ENCODE data around the gene RADIL.

GRCh38 chr7:4806983-4807597 is 76.4 kb downstream of the RADIL start:
- TF ChIP-seq POLR2AphosphoS5 (IDR thresholded peaks at IDR 0.05) (no peak), CTCF (IDR thresholded peaks at IDR 0.05) (no peak), POLR2A (IDR thresholded peaks at IDR 0.05) (no peak), EP300 (IDR thresholded peaks at IDR 0.05; ENCODE audit: low read depth) (no peak)
